AG04449 (cell line): ENCODE data around the gene ITIH5.

Experiments
- CTCF ChIA-PET: fragments of 350-600 bp; formaldehyde crosslinking; extraction: SDS; loops from one replicate; lab custom pipeline; 2021; ENCODE audit warnings: antibody characterized with exemption; lab: Yijun Ruan, JAX
- POLR2A ChIA-PET: fragments of 400-600, 350-600 bp; formaldehyde crosslinking; extraction: SDS; loops from one replicate; lab custom pipeline; 2020; ENCODE audit warnings: antibody characterized with exemption, inconsistent platforms; lab: Yijun Ruan, JAX
- DNase-seq: peaks from one replicate; pipeline ENCODE4 v3.0.0-alpha.2; 2010; ENCODE audit warnings: low read depth, low spot score
- H3K4me3 ChIP-seq: 2 replicates; pipeline ENCODE4 v1.5.1; 2011; ENCODE audit warnings: low read depth, mild to moderate bottlenecking, control low read depth, low read length
- CTCF ChIP-seq: IDR thresholded peaks from one replicate; pipeline ENCODE4 v1.5.1; 2011; ENCODE audit warnings: mild to moderate bottlenecking, moderate library complexity, low read length, control low read depth, inconsistent platforms; ENCODE audit not compliant: insufficient read depth; ENCODE audit errors: missing control alignments

The ITIH5 gene

DNA sequence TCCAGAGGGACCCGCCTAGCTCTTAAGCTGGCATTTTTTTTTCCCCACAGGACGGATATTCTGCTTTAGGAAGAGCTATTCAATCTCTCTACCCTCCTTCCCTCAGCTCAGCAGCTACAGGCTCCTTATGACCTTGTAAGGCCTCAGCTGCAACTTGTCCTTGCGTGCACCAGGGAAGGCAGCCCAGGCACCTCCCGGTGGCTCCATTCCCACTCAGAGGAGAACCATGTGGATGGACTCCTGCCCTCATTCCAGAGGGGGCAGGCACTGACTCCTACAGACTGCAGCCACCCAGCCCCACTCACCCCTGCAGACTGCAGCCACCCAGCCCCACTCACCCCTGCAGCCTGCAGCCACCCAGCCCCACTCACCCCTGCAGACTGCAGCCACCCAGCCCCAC is 73.7 kb downstream of the ITIH5 start:
- DNase-seq = no peak
- POLR2A ChIA-PET = no interaction called here
- CTCF ChIA-PET = no interaction called here
- TF ChIP-seq CTCF = no peak
- H3K4me3 ChIP-seq = no peak overlapping the region

GRCh38 chr10:7592627-7593026 is 74.1 kb downstream of the ITIH5 start:
- ChIA-PET POLR2A (no interaction called here), CTCF (no interaction called here)
- TF ChIP-seq CTCF = no peak
- DNase-seq = no peak
- no peak overlapping the region for H3K4me3 ChIP-seq

- POLR2A ChIA-PET = no interaction called here
- H3K4me3 ChIP-seq = no peak overlapping the region
These were observed 76.5 kb downstream of the ITIH5 start for GRCh38 chr10:7590271-7590670.

DNA sequence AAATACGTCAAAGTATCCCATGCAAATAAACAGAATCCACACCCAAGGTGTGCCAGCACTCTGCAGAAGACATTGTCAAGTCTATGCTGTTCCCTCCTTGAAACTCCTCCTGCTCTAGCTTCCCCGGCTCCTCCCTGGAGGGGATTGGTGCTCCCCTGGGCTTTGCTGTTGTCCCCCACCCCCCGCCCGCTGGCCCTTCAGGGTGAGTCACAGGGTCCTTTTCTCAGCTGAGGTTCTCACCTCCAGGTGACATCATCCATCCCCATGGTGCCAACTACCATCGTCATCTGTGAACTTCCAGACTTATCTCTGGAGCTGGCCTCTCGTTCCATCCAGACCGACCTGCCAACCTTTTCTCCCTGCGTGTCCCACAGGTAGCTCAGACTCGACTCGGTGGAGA is 77.0 kb downstream of the ITIH5 start:
- CTCF ChIA-PET = no interaction called here
- DNase-seq = no peak
- H3K4me3 ChIP-seq = no peak overlapping the region
- TF ChIP-seq CTCF = no peak
- POLR2A ChIA-PET = no interaction called here

More at GRCh38 chr10:7590271-7590670, 76.5 kb downstream of the ITIH5 start:
- TF ChIP-seq CTCF = no peak
- CTCF ChIA-PET = no interaction called here
- no peak for DNase-seq

DNA sequence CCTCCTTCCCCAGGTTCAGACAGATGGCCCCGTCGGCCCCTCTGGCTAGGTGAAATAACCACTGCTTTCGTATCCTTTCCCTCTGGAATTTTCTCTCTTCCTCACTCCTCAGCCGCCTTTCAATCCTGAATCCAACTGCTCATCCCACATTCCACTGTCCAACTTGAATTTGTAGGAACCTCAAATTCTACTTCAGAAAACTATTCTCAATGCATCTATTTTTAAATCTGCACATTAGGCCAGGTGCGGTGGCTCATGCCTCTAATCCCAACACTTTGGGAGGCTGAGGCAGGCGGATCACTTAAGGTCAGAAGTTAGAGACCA is 78.9 kb downstream of the ITIH5 start:
- no peak for TF ChIP-seq CTCF
- CTCF ChIA-PET = no interaction called here
- no peak for DNase-seq
- POLR2A ChIA-PET = no interaction called here
- no peak overlapping the region for H3K4me3 ChIP-seq

DNA sequence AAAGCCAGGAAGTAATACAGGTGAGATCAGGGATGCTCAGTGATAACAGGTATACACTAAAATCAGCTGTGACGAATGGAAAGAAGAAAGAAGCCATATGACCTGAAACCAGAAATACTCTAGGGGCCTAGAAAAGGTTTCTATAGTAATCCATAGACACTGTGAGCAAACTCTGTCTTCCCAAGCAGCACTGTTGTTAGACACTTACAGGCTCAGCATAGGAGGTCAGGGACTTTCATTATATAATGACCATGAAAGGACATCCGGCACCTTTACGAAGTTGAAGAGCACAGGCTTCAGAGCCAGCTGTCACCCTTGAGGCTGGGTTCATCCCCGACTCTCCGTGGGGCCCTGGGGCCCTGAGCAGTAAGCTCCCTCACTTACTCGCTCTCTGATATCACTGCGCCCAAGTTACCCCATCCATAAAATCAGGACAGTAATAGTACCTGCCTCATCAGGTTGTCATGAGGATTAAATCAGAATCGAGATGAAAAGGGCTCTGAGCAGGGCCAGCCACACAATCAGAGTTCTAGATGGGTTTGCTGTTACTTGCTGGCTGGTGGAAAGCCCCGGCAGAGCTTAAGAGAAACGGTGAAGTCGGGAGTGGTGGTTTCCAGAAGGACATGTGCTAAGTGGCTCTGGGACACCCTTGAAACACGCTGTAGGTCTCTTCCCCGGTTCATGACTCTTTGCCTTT is 79.5 kb downstream of the ITIH5 start:
- ChIA-PET CTCF (no interaction called here), POLR2A (no interaction called here)
- no peak for TF ChIP-seq CTCF
- no peak overlapping the region for H3K4me3 ChIP-seq
- DNase-seq = no peak
